Spleen (tissue), 7 donors: ENCODE results near the gene TC2N.

Source experiments
- POLR2A ChIP-seq, 3 donors: fragments of 450-650 bp; IDR thresholded peaks; one replicate each; pipeline ENCODE4 v1.5.1; 2017; ENCODE audit warnings: antibody characterized with exemption in 3 of 3, mild to moderate bottlenecking in 1 of 3
- POLR2AphosphoS5 ChIP-seq, 3 donors: sonication (generic); formaldehyde crosslinking; IDR thresholded peaks; one replicate each; pipeline ENCODE4 v1.5.1; 2017; ENCODE audit warnings: antibody characterized with exemption in 3 of 3
- TF ChIP-seq, protein P1 (sequence below), 11 experiments: fragments of 200-600 bp in 7 of 11; fragments of 450-650 bp in 4 of 11; sonication (generic) in 4 of 11; IDR thresholded peaks in 8 of 11; conservative IDR thresholded peaks in 3 of 11; 1 replicate in 7 of 11; 2 replicates in 4 of 11; pipeline versions ENCODE4 v1.4.0 to v1.8.0; 2016 to 2021; ENCODE audit warnings: antibody characterized with exemption in 11 of 11, inconsistent platforms in 4 of 11, mild to moderate bottlenecking in 1 of 11
- donor health status: DM: no; HTN: no; CAD: no; lungs with moderate emphysema.
- donor health status: DM: no; HTN: no; CAD: no.
- donor health status: DM: no; HTN: no; CAD: no.

DNA sequence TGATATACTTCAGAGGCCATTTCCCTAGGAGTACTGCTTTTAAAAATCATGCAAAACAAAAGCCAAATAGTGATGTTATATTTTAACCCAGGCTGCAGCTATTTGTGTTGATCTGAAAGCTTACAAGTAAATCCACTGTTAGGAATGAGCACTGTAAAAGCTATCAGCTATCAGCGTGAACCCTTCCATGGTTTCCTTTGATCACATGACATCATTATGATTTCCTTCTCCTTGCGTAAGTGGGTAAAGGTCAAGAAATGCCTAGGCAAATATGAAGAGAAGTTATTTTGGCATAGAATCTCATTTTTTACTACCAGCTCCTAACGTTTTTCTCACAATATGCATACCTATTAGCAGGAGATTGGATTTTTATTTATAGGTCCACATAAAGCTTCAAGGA lies 86.9 kb downstream of the TC2N start:
- TF ChIP-seq, protein P1, sequence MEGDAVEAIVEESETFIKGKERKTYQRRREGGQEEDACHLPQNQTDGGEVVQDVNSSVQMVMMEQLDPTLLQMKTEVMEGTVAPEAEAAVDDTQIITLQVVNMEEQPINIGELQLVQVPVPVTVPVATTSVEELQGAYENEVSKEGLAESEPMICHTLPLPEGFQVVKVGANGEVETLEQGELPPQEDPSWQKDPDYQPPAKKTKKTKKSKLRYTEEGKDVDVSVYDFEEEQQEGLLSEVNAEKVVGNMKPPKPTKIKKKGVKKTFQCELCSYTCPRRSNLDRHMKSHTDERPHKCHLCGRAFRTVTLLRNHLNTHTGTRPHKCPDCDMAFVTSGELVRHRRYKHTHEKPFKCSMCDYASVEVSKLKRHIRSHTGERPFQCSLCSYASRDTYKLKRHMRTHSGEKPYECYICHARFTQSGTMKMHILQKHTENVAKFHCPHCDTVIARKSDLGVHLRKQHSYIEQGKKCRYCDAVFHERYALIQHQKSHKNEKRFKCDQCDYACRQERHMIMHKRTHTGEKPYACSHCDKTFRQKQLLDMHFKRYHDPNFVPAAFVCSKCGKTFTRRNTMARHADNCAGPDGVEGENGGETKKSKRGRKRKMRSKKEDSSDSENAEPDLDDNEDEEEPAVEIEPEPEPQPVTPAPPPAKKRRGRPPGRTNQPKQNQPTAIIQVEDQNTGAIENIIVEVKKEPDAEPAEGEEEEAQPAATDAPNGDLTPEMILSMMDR (IDR thresholded peaks at IDR 0.05 in 8 of 11, conservative IDR thresholded peaks at IDR 0.05 in 3 of 11) = no peak
- TF ChIP-seq POLR2A (IDR thresholded peaks at IDR 0.05) (no peak), POLR2AphosphoS5 (IDR thresholded peaks at IDR 0.05) (no peak)
